DLD1 (cell line): ENCODE measurements around the gene KATNAL2.

Experiments used
- in situ Hi-C: cut with HindIII; loops from 2 replicates; pipeline ENCODE4 v1.10.0; 2017; ENCODE audit warnings: low sequenced_read_pairs

The KATNAL2 gene

GRCh38 chr18:46917108-46917802 lies at the start of gene KATNAL2, which contains the start of gene PIAS2:
KATNAL2 (plus strand) TSS chr18:46917602; CDS start chr18:46946873, 29,271 bp downstream.
PIAS2 (minus strand) TSS chr18:46917507; CDS start chr18:46917345, 162 bp downstream.
- in situ Hi-C loops = no loop called here

- in situ Hi-C loops = no loop called here
Observed at GRCh38 chr18:46868169-46868921, 49.1 kb upstream of the KATNAL2 start.

GRCh38 chr18:46877329-46877987 lies 39.9 kb upstream of the KATNAL2 start:
- in situ Hi-C loops = no loop called here

GRCh38 chr18:46883180-46883579 lies 34.2 kb upstream of the KATNAL2 start:
- in situ Hi-C loops = no loop called here

GRCh38 chr18:46886893-46887292 lies 30.5 kb upstream of the KATNAL2 start:
- in situ Hi-C loops = no loop called here

GRCh38 chr18:46888965-46889364 lies 28.4 kb upstream of the KATNAL2 start:
- in situ Hi-C loops = no loop called here

GRCh38 chr18:46891742-46892214 lies 25.6 kb upstream of the KATNAL2 start:
- in situ Hi-C loops = no loop called here

GRCh38 chr18:46892842-46893241 lies 24.6 kb upstream of the KATNAL2 start:
- in situ Hi-C loops = no loop called here

GRCh38 chr18:46893360-46893759 lies 24.0 kb upstream of the KATNAL2 start:
- in situ Hi-C loops = no loop called here

- in situ Hi-C loops = no loop called here
Observed at GRCh38 chr18:46894124-46894523, 23.3 kb upstream of the KATNAL2 start.

GRCh38 chr18:46899274-46899948 lies 18.0 kb upstream of the KATNAL2 start:
- in situ Hi-C loops = no loop called here

- in situ Hi-C loops = no loop called here
Observed at GRCh38 chr18:46903406-46903805, 14.0 kb upstream of the KATNAL2 start.

GRCh38 chr18:46909497-46909896 lies 7.9 kb upstream of the KATNAL2 start:
- in situ Hi-C loops = no loop called here

GRCh38 chr18:46910856-46911255 lies 6.5 kb upstream of the KATNAL2 start:
- in situ Hi-C loops = no loop called here

GRCh38 chr18:46915800-46916550 lies 1.4 kb upstream of the KATNAL2 start:
- in situ Hi-C loops = no loop called here

- in situ Hi-C loops = no loop called here
Observed at GRCh38 chr18:46916551-46917107, 773 bp upstream of the KATNAL2 start.

- in situ Hi-C loops = no loop called here
Observed at GRCh38 chr18:46917803-46918600, 600 bp downstream of the KATNAL2 start.

GRCh38 chr18:46920067-46920466 lies 2.7 kb downstream of the KATNAL2 start:
- in situ Hi-C loops = no loop called here

GRCh38 chr18:46920653-46921052 lies 3.3 kb downstream of the KATNAL2 start:
- in situ Hi-C loops = no loop called here
